IPS-18a (cell line): Measurements from ENCODE around the gene CIDEB.

Experiments
- H3K27ac ChIP-seq: one replicate; pipeline ENCODE4 v1.5.1; 2013; ENCODE audit warnings: low read length
- H3K27me3 ChIP-seq: one replicate; pipeline ENCODE4 v1.6.1; 2013; ENCODE audit warnings: mild to moderate bottlenecking, low read length; ENCODE audit not compliant: control insufficient read depth, insufficient read depth
- H3K36me3 ChIP-seq: one replicate; pipeline ENCODE4 v1.6.1; 2013; ENCODE audit warnings: low read depth, low read length; ENCODE audit not compliant: control insufficient read depth
- H3K4me1 ChIP-seq: one replicate; pipeline ENCODE4 v1.6.1; 2013; ENCODE audit warnings: low read depth, low read length; ENCODE audit not compliant: control insufficient read depth
- H3K4me3 ChIP-seq: one replicate; pipeline ENCODE4 v1.5.1; 2013; ENCODE audit warnings: low read length
- H3K9ac ChIP-seq: one replicate; pipeline ENCODE4 v1.6.1; 2013; ENCODE audit warnings: mild to moderate bottlenecking, low read length, moderate library complexity
- H3K9me3 ChIP-seq: one replicate; pipeline ENCODE4 v1.6.1; 2013; ENCODE audit warnings: low read depth, low read length; ENCODE audit not compliant: control insufficient read depth

Gene CIDEB

DNA sequence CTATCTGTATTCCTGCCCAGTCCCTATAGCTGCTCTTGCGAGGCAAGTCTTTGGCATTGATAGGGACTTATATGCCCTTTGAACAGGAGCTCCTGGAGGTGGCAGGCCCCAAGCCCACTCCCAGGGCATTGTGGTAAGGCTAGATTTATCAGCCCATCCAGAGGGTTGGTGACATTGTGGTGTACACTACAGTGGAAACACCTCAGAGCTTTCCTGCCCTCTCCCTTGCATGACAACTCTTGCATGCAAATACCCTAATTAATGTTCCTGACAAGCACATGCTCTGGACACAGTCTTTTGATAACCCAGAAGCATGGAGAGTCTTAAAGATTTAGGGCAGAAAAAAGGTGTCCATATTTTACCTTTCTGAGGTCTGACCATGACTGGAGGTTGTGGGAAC is 32.8 kb upstream of the CIDEB start:
- Histone ChIP-seq H3K27ac (no peak overlapping the region), H3K9me3 (no peaks in the 10 kb centered on the region), H3K4me3 (no peak overlapping the region), H3K27me3 (peaks cover 85% of the 10 kb centered on the region), H3K4me1 (no peaks in the 10 kb centered on the region), H3K36me3 (no peaks in the 10 kb centered on the region), H3K9ac (no peak overlapping the region)

- Histone ChIP-seq H3K36me3 (no peaks in the 10 kb centered on the region), H3K4me3 (peak within 1 kb of the TSS; percentile 70), H3K27me3 (peaks cover 91% of the 10 kb centered on the region), H3K4me1 (no peaks in the 10 kb centered on the region), H3K9me3 (no peaks in the 10 kb centered on the region), H3K9ac (no peak within 1 kb of the TSS), H3K27ac (no peak within 1 kb of the TSS)
Observed at GRCh38 chr14:24339284-24340151, 31.7 kb upstream of the CIDEB start, which contains the start of gene RIPK3. Gene RIPK3 (minus strand): TSS chr14:24339991. CDS start chr14:24339826, 165 bp downstream.

GRCh38 chr14:24338843-24339242 is 31.1 kb upstream of the CIDEB start:
- Histone ChIP-seq H3K27me3 (peaks cover 93% of the 10 kb centered on the region), H3K27ac (no peak overlapping the region), H3K9me3 (no peaks in the 10 kb centered on the region), H3K4me1 (peaks cover 2% of the 10 kb centered on the region), H3K36me3 (no peaks in the 10 kb centered on the region), H3K9ac (no peak overlapping the region), H3K4me3 (peak overlapping the region; percentile 70)

GRCh38 chr14:24337824-24338175 is 30.0 kb upstream of the CIDEB start:
- Histone ChIP-seq H3K4me1 (peaks cover 3% of the 10 kb centered on the region), H3K4me3 (no peak overlapping the region), H3K27me3 (peaks cover 97% of the 10 kb centered on the region), H3K27ac (no peak overlapping the region), H3K36me3 (no peaks in the 10 kb centered on the region), H3K9ac (no peak overlapping the region), H3K9me3 (no peaks in the 10 kb centered on the region)

GRCh38 chr14:24337144-24337823 is 29.5 kb upstream of the CIDEB start:
- Histone ChIP-seq H3K9ac (no peak overlapping the region), H3K36me3 (no peaks in the 10 kb centered on the region), H3K27me3 (peaks cover 98% of the 10 kb centered on the region), H3K4me3 (no peak overlapping the region), H3K4me1 (peaks cover 3% of the 10 kb centered on the region), H3K9me3 (no peaks in the 10 kb centered on the region), H3K27ac (no peak overlapping the region)

DNA sequence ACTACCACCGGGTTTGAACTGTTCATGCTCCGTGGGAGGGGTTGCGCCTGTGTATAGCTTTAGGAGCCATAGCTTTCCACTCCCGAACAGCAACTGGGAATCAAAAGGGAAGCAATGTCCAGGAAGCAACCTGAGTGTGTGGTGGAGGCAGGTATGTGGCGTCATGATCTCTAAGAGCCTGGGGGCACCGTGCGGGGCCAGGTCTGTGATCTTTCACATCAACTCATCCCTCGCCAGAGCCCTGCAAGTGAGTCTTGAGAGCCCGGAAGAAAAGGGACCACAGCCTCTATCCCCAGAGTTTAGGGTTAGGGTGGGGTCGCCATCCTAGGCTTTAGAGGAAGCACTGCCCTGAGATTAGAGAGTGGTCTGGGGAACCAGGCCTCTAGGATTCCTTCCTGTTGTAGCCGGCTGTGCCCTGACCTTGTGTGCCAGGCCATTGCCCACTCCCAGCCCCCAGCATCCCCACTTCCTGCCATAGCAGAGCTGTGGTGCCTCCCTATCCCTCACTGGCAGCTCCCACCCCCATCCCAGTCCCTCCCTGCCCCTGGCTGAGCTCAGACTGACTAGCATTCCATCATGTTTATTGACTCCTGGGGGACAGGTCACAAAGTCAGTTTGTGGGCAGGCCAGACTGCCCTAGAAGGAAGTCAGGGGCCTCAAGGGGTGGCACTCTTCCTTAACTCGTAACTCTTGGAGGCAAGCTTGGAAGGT is 27.8 kb upstream of the CIDEB start:
- H3K9ac ChIP-seq, result no peak overlapping the region
- peak overlapping the region; percentile 64 for H3K4me3 ChIP-seq
- no peaks in the 10 kb centered on the region for H3K36me3 ChIP-seq
- no peak overlapping the region for H3K27ac ChIP-seq
- H3K27me3 ChIP-seq, result peaks cover 100% of the 10 kb centered on the region
- H3K9me3 ChIP-seq, result no peaks in the 10 kb centered on the region
- H3K4me1 ChIP-seq, result peaks cover 3% of the 10 kb centered on the region

DNA sequence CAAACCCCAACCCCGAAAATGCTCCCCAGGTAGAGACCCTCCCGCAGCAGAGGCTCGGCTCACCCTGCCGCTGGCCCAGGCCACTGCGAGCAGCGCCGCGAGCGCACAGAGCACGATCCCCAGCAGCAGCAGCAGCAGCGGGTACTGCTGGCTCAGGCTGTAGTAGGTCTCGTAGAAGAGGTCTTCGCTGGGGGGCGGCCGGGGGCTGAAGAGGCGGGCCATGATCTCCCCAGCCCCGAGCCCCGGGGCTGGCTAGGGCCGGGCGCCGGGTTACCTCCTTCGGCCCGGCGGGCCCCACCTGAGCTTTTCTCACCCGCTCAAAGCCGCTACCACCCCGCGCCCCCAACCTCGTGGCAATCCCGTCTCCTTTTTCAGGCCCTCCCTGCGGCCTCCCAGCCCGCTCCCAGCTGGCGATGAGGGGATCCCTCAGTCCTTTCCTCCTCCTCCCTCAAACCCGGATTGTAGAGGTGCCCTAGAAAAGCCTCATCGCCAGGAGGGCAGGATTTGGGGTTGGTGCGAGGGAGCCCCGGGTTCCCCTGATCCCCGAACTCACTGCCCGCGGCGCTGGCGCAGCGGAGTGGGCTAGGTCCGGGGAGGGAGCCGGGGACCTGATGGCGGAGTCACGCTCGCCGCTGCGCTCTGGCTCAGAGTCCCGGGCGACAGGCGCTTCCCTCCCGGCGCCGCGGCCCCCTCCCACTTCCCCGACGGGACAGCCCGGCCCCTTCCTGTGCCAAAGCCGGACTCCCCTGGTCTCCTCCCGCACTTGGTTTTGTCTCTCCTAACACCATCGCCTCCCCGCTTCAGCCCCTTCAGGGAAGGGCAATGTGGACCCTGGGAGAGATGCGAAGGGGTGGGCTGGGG is 26.9 kb upstream of the CIDEB start, which contains the start of gene ADCY4:
TSS of gene ADCY4 (minus strand) at position 641 of the 861 bp plus-strand sequence. CDS start at position 222, 419 bp downstream.
- peak within 1 kb of the TSS; percentile 64 for H3K4me3 ChIP-seq
- H3K4me1 ChIP-seq, result peaks cover 3% of the 10 kb centered on the region
- no peak within 1 kb of the TSS for H3K27ac ChIP-seq
- no peak within 1 kb of the TSS for H3K9ac ChIP-seq
- peaks cover 100% of the 10 kb centered on the region for H3K27me3 ChIP-seq
- H3K9me3 ChIP-seq, result no peaks in the 10 kb centered on the region
- no peaks in the 10 kb centered on the region for H3K36me3 ChIP-seq

DNA sequence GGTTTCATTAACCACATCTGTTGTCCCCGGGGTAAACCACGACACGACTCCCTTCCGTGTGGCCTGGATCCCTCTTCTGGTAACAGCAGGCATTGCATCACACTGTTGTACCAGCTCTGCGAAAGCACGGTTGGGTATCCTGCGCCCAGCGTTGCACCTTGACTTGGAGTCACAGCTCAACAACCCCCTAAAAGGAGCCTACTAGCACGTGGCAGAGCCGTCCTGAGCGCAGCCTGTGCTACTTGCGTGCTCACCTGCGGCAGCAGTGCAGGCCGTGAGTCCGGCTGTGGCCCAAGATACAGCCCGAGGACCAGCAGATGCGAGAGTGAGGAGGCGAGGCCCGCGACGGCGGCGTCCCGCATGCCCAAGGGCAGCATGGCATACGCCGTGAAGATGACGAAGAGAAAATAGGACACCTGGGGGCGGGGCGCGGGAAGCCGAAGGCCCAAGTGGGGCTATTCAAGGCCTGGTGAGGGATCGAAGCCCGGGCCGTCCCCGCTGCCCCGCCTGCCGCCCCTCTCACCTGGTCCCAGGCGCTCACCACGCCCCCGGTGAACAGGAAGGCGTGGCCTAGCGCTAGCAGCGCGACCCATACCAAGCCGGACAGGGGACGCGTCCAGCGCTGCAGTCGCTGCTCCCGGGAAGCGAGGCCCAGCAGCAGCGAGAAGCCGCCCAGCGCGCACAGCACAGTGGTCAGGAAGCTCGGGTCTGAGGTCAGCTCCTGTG is 24.7 kb upstream of the CIDEB start:
- no peak overlapping the region for H3K27ac ChIP-seq
- peaks cover 86% of the 10 kb centered on the region for H3K27me3 ChIP-seq
- H3K9ac ChIP-seq, result no peak overlapping the region

GRCh38 chr14:24331731-24332267 is 24.0 kb upstream of the CIDEB start:
- Histone ChIP-seq H3K36me3 (no peaks in the 10 kb centered on the region), H3K4me3 (peak overlapping the region; percentile 48), H3K27ac (no peak overlapping the region), H3K27me3 (peaks cover 80% of the 10 kb centered on the region), H3K9ac (no peak overlapping the region), H3K4me1 (peaks cover 3% of the 10 kb centered on the region), H3K9me3 (no peaks in the 10 kb centered on the region)

More for the DNA sequence above, 24.7 kb upstream of the CIDEB start:
- Histone ChIP-seq H3K36me3 (no peaks in the 10 kb centered on the region), H3K9me3 (no peaks in the 10 kb centered on the region), H3K4me3 (peak overlapping the region; percentile 48), H3K4me1 (peaks cover 3% of the 10 kb centered on the region)

DNA sequence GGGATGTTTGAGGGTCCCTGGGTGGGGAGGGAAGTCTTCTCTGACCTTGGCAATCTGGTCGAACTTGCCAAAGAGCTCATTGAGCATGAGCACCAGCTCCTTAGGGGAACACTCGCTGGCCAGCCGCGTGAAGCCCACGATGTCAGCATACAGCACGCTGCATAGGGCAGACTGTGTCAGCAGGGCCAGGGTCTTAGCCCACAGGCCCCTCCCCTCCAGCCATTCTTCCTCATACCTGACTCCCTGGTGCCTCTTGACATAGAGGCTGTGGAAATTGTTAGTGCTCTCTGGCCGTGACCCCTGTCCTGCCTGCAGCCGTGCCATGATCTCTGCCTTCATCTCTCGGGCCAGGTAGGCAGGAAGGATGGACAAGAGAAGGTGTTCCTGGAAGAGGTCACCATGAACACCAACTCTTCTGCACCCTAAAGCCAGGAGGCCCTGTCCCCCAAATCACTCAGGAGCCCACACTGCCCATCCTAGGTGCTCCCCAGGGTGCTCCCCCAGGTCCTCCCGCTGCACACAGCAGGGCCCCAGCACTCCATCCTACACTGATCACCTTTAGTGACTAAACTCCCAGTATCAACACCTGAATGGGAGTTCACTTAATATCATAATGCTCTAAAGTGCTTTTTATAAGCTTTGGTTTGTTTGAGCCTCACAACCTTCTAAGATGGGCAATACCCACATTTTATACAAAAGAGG is 23.3 kb upstream of the CIDEB start:
- H3K4me3 ChIP-seq, result no peak overlapping the region
- H3K27me3 ChIP-seq, result peaks cover 73% of the 10 kb centered on the region
- peaks cover 3% of the 10 kb centered on the region for H3K4me1 ChIP-seq
- H3K36me3 ChIP-seq, result no peaks in the 10 kb centered on the region
- H3K9ac ChIP-seq, result no peak overlapping the region
- no peaks in the 10 kb centered on the region for H3K9me3 ChIP-seq
- H3K27ac ChIP-seq, result no peak overlapping the region
